Neural cell (in vitro differentiated cells): ENCODE data around the gene NADK2.
A peak's percentile ranks its signal among the peaks of the same experiment; 100 is the strongest.

Source experiments
- CTCF ChIP-seq: fragments of 450-650 bp; IDR thresholded peaks from 2 replicates; pipeline ENCODE4 v1.5.1; 2014; ENCODE audit warnings: antibody characterized with exemption, mild to moderate bottlenecking, moderate library complexity; ENCODE audit not compliant: poor library complexity, severe bottlenecking
- EP300 ChIP-seq: fragments of 450-650 bp; conservative IDR thresholded peaks from 2 replicates; pipeline ENCODE4 v1.6.1; 2014; ENCODE audit warnings: antibody characterized with exemption, mild to moderate bottlenecking, moderate library complexity; ENCODE audit not compliant: poor library complexity, severe bottlenecking
- EZH2 ChIP-seq: fragments of 200-600, 300-800 bp; shearing (Covaris generic), sonication (generic); IDR thresholded peaks from 2 replicates; pipeline ENCODE4 v1.6.1; 2014; ENCODE audit warnings: antibody characterized with exemption, low read length, borderline replicate concordance, mild to moderate bottlenecking; ENCODE audit not compliant: insufficient read depth, poor library complexity, severe bottlenecking
- MXI1 ChIP-seq: fragments of 450-650 bp; conservative IDR thresholded peaks from 2 replicates; pipeline ENCODE4 v1.6.1; 2014; ENCODE audit warnings: antibody characterized with exemption, mild to moderate bottlenecking; ENCODE audit not compliant: poor library complexity, severe bottlenecking
- POLR2AphosphoS5 ChIP-seq: IDR thresholded peaks from 2 replicates; pipeline ENCODE4 v1.6.1; 2012
- SMC3 ChIP-seq: fragments of 450-650 bp; conservative IDR thresholded peaks from 2 replicates; pipeline ENCODE4 v1.6.1; 2014; ENCODE audit warnings: antibody characterized with exemption, mild to moderate bottlenecking, moderate library complexity; ENCODE audit not compliant: poor library complexity
- TAF1 ChIP-seq: IDR thresholded peaks from 2 replicates; pipeline ENCODE4 v1.6.1; 2012; ENCODE audit warnings: low read depth
- TF ChIP-seq, protein P1 (sequence below): IDR thresholded peaks from 2 replicates; pipeline ENCODE4 v1.6.1; 2012; ENCODE audit warnings: borderline replicate concordance

DNA sequence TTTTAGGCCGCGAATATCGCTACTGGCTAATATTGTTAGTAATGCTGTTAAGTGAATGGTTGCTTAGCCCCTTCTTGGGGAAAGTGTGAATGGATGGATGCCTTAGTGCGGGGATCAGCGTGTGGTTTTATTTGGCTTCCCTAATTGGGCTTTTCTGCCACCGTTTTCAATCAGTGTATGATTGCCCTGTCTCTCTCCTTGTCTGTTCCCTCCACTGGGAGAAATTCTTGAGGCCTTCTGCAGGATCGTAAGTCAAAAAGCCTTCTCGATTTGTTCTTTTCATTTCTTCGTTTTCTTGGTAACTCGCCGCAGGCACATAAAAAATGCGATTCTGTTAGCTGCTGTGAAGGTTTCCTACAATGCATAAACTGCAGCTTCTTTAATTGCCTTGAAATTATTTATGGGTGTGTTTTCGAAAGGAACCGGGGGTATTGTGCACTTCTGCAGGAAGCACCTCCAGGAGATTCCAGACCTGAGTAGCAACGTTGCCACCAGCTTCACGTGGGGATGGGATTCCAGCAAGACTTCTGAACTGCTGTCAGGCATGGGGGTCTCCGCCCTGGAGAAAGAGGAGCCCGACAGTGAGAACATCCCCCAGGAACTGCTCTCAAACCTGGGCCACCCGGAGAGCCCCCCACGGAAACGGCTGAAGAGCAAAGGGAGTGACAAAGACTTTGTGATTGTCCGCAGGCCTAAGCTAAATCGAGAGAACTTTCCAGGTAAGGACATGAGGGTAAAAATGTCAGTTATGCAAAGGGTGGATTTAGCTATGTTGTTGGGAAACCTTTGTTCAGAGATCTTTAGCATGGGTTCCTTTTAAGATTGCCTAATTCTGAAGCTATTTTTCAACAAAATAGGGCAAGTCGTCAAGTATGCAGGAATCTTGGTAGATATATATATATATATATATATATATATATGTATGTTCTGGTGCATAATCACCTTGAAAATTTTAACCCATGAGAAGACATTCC, 89.1 kb downstream of the NADK2 start:
- TF ChIP-seq EZH2 (no peak), POLR2AphosphoS5 (no peak), CTCF (no peak), TAF1 (no peak), EP300 (no peak), SMC3 (no peak), MXI1 (peak; percentile 32)
- TF ChIP-seq, protein P1, sequence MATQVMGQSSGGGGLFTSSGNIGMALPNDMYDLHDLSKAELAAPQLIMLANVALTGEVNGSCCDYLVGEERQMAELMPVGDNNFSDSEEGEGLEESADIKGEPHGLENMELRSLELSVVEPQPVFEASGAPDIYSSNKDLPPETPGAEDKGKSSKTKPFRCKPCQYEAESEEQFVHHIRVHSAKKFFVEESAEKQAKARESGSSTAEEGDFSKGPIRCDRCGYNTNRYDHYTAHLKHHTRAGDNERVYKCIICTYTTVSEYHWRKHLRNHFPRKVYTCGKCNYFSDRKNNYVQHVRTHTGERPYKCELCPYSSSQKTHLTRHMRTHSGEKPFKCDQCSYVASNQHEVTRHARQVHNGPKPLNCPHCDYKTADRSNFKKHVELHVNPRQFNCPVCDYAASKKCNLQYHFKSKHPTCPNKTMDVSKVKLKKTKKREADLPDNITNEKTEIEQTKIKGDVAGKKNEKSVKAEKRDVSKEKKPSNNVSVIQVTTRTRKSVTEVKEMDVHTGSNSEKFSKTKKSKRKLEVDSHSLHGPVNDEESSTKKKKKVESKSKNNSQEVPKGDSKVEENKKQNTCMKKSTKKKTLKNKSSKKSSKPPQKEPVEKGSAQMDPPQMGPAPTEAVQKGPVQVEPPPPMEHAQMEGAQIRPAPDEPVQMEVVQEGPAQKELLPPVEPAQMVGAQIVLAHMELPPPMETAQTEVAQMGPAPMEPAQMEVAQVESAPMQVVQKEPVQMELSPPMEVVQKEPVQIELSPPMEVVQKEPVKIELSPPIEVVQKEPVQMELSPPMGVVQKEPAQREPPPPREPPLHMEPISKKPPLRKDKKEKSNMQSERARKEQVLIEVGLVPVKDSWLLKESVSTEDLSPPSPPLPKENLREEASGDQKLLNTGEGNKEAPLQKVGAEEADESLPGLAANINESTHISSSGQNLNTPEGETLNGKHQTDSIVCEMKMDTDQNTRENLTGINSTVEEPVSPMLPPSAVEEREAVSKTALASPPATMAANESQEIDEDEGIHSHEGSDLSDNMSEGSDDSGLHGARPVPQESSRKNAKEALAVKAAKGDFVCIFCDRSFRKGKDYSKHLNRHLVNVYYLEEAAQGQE: no peak
